OCI-LY1 (cell line): ENCODE measurements around the gene CD3G.

Experiments used
- H2AFZ ChIP-seq: fragments of 200-600 bp; sonication (generic), shearing (Covaris generic); 2 replicates; pipeline ENCODE4 v1.6.0; 2014; ENCODE audit warnings: antibody characterized with exemption, mild to moderate bottlenecking, low read length
- H3F3A ChIP-seq: fragments of 200-600 bp; sonication (generic), shearing (Covaris generic); 2 replicates; pipeline ENCODE4 v1.6.0; 2014; ENCODE audit warnings: mild to moderate bottlenecking, antibody characterized with exemption, low read length, moderate library complexity; ENCODE audit not compliant: insufficient read depth
- H3K27ac ChIP-seq: fragments of 200-600 bp; sonication (generic); 2 replicates; pipeline ENCODE4 v1.5.1; 2014; ENCODE audit warnings: low read length, mixed run types, mild to moderate bottlenecking, low read depth; ENCODE audit not compliant: poor library complexity, severe bottlenecking
- H3K27me3 ChIP-seq: fragments of 200-600 bp; sonication (generic); 2 replicates; pipeline ENCODE4 v1.6.0; 2014; ENCODE audit warnings: antibody characterized with exemption, mild to moderate bottlenecking, low read length, moderate library complexity; ENCODE audit not compliant: insufficient read depth
- H3K36me3 ChIP-seq: fragments of 200-600 bp; sonication (generic); 2 replicates; pipeline ENCODE4 v1.6.1; 2014; ENCODE audit warnings: mild to moderate bottlenecking, antibody characterized with exemption, low read length, moderate library complexity, mixed read lengths; ENCODE audit not compliant: insufficient read depth
- H3K4me1 ChIP-seq: fragments of 200-600 bp; sonication (generic); 2 replicates; pipeline ENCODE4 v1.5.1; 2014; ENCODE audit warnings: mild to moderate bottlenecking, low read length, moderate library complexity; ENCODE audit not compliant: insufficient read depth, severe bottlenecking
- H3K4me2 ChIP-seq: fragments of 200-600 bp; sonication (generic), shearing (Covaris generic); 2 replicates; pipeline ENCODE4 v1.6.1; 2014; ENCODE audit warnings: low read length
- H3K4me3 ChIP-seq: fragments of 200-600 bp; sonication (generic); 2 replicates; pipeline ENCODE4 v1.5.1; 2014; ENCODE audit warnings: low read length, low read depth, mild to moderate bottlenecking, mixed read lengths; ENCODE audit not compliant: poor library complexity, severe bottlenecking
- H3K79me2 ChIP-seq: fragments of 200-600 bp; shearing (Covaris generic); 2 replicates; pipeline ENCODE4 v1.6.1; 2016; ENCODE audit warnings: mixed run types, low read length, mixed read lengths; ENCODE audit not compliant: insufficient read depth
- H3K9ac ChIP-seq: fragments of 200-600 bp; sonication (generic), shearing (Covaris generic); 2 replicates; pipeline ENCODE4 v1.6.1; 2014; ENCODE audit warnings: mild to moderate bottlenecking, low read length, mixed read lengths
- H3K9me2 ChIP-seq: fragments of 200-600 bp; sonication (generic), shearing (Covaris generic); 2 replicates; pipeline ENCODE4 v1.6.1; 2014; ENCODE audit warnings: low read depth, mild to moderate bottlenecking, low read length, mixed read lengths
- H3K9me3 ChIP-seq: fragments of 200-600 bp; shearing (Covaris generic); 2 replicates; pipeline ENCODE4 v1.6.1; 2014; ENCODE audit warnings: low read length, mixed read lengths
- H4K20me1 ChIP-seq: fragments of 200-600 bp; sonication (generic), shearing (Covaris generic); 2 replicates; pipeline ENCODE4 v1.6.0; 2016; ENCODE audit warnings: mild to moderate bottlenecking, low read length; ENCODE audit not compliant: insufficient read depth
- EZH2 ChIP-seq: fragments of 200-600 bp; sonication (generic), shearing (Covaris generic); IDR thresholded peaks from 2 replicates; pipeline ENCODE4 v1.8.0; 2017; ENCODE audit warnings: borderline replicate concordance, mixed run types, mild to moderate bottlenecking, antibody characterized with exemption, low read length, moderate library complexity, mixed read lengths
- TF ChIP-seq, protein P1 (sequence below): fragments of 200-600 bp; sonication (generic), shearing (Covaris generic); IDR thresholded peaks from 2 replicates; pipeline ENCODE4 v1.5.1; 2017; ENCODE audit warnings: mild to moderate bottlenecking, antibody characterized with exemption, low read length, moderate library complexity, mixed read lengths

CD3G gene

DNA sequence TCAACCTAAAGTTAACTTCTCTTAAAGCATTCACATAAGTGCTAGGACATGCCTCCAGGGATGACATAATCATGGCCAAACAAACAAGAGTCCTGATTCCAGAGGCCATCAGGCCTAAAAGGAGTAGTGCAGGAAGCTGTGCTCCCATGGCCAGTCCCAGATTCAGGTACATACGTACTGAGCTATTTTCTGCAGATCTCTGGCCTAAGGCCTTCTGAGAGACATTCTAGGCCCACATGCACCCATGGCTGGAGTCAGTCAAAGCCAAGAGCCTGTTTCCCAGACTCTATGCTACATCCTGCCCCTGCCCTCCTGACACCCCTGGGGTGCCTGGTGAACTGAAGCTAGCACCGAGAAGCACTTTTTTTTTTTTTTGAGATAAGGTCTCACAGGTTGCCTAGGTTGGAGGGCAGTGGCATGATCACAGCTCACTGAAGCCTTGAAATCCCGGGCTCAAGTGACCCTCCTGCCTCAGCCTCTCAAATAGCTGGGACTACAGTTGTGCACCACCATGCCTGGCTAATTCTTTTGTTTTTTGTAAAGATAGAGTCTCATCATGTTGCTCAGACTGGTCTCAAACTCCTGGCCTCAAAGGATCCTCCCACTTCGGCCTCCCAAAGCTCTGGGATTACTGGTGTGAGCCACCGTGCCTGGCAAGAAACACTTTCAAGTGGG, 2.2 kb upstream of the CD3G start:
- H3K79me2 ChIP-seq: no peaks in the 10 kb centered on the region
- H3K4me2 ChIP-seq: peak overlapping the region; percentile 38
- no peaks in the 10 kb centered on the region for H3K27me3 ChIP-seq
- no peaks in the 10 kb centered on the region for H3K36me3 ChIP-seq
- peaks cover 61% of the 10 kb centered on the region for H3K4me1 ChIP-seq
- H3F3A ChIP-seq: no peaks in the 10 kb centered on the region
- peak overlapping the region; percentile 41; the same call in 1 of the 2 replicates for H3K9ac ChIP-seq
- H2AFZ ChIP-seq: no peak overlapping the region
- TF ChIP-seq, protein P1, sequence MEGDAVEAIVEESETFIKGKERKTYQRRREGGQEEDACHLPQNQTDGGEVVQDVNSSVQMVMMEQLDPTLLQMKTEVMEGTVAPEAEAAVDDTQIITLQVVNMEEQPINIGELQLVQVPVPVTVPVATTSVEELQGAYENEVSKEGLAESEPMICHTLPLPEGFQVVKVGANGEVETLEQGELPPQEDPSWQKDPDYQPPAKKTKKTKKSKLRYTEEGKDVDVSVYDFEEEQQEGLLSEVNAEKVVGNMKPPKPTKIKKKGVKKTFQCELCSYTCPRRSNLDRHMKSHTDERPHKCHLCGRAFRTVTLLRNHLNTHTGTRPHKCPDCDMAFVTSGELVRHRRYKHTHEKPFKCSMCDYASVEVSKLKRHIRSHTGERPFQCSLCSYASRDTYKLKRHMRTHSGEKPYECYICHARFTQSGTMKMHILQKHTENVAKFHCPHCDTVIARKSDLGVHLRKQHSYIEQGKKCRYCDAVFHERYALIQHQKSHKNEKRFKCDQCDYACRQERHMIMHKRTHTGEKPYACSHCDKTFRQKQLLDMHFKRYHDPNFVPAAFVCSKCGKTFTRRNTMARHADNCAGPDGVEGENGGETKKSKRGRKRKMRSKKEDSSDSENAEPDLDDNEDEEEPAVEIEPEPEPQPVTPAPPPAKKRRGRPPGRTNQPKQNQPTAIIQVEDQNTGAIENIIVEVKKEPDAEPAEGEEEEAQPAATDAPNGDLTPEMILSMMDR: no peak
- no peak for TF ChIP-seq EZH2
- H3K4me3 ChIP-seq: peak overlapping the region; percentile 47
- peak overlapping the region; percentile 75 for H3K27ac ChIP-seq
- no peaks in the 10 kb centered on the region for H3K9me3 ChIP-seq
- H4K20me1 ChIP-seq: no peaks in the 10 kb centered on the region
- no peaks in the 10 kb centered on the region for H3K9me2 ChIP-seq

GRCh38 chr11:118342503-118343161, 1.5 kb upstream of the CD3G start, which contains the start of gene CD3D:
Gene CD3D (minus strand): TSS chr11:118342705. CDS start chr11:118342607, 98 bp downstream.
- Histone ChIP-seq H3K9ac (peak within 1 kb of the TSS; percentile 41; the same call in 1 of the 2 replicates), H3K4me2 (peak within 1 kb of the TSS; percentile 38), H3K4me1 (peaks cover 61% of the 10 kb centered on the region), H3K9me2 (no peaks in the 10 kb centered on the region), H2AFZ (no peak within 1 kb of the TSS), H3K79me2 (no peaks in the 10 kb centered on the region), H3K4me3 (peak within 1 kb of the TSS; percentile 47), H3K27ac (peak within 1 kb of the TSS; percentile 75), H3K36me3 (no peaks in the 10 kb centered on the region), H3F3A (no peaks in the 10 kb centered on the region), H3K27me3 (no peaks in the 10 kb centered on the region), H4K20me1 (no peaks in the 10 kb centered on the region), H3K9me3 (no peaks in the 10 kb centered on the region)
- no peak for TF ChIP-seq EZH2
- TF ChIP-seq, protein P1: no peak

GRCh38 chr11:118343248-118343647, 896 bp upstream of the CD3G start:
- Histone ChIP-seq H3K9me3 (no peaks in the 10 kb centered on the region), H3K4me1 (peaks cover 58% of the 10 kb centered on the region), H3K27me3 (no peaks in the 10 kb centered on the region), H3K4me3 (no peak overlapping the region), H3K79me2 (no peaks in the 10 kb centered on the region), H3K9ac (no peak overlapping the region), H3K27ac (peak overlapping the region; percentile 75), H4K20me1 (no peaks in the 10 kb centered on the region), H2AFZ (no peak overlapping the region), H3K9me2 (no peaks in the 10 kb centered on the region), H3K4me2 (no peak overlapping the region), H3F3A (no peaks in the 10 kb centered on the region), H3K36me3 (no peaks in the 10 kb centered on the region)
- no peak for TF ChIP-seq EZH2
- TF ChIP-seq, protein P1: no peak
